T-helper 2 cell treated with Interferon-gamma antibody and Interleukin-4, amounts not matched to agents 5 μg/mL and 100 μg/mL, for 36 hours (primary cell): Measurements from ENCODE around the gene SNIP1.
"Not testable (repeated sequence)": the region's sequence is repeated elsewhere in the genome, so short reads cannot be mapped to it uniquely, and the experiment has no call there.

Experiments used
- DNase-seq: peaks from one replicate; pipeline ENCODE4 v3.0.0; 2021; ENCODE audit warnings: low spot score
- H3K27ac Mint-ChIP-seq: one replicate; pipeline ENCODE4 v1.8.0; 2021; ENCODE audit warnings: mild to moderate bottlenecking, mixed read lengths
- H3K27me3 Mint-ChIP-seq: one replicate; pipeline ENCODE4 v1.8.0; 2021; ENCODE audit warnings: low read depth, mixed read lengths
- H3K36me3 Mint-ChIP-seq: one replicate; pipeline ENCODE4 v1.8.0; 2021; ENCODE audit warnings: low read depth, mixed read lengths
- H3K4me1 Mint-ChIP-seq: one replicate; pipeline ENCODE4 v1.8.0; 2021; ENCODE audit warnings: low read depth, mixed read lengths
- H3K4me3 Mint-ChIP-seq: one replicate; pipeline ENCODE4 v1.8.0; 2022; ENCODE audit warnings: mild to moderate bottlenecking, moderate library complexity, mixed read lengths
- H3K9me3 Mint-ChIP-seq: one replicate; pipeline ENCODE4 v1.8.0; 2021; ENCODE audit warnings: mixed read lengths

SNIP1 gene

DNA sequence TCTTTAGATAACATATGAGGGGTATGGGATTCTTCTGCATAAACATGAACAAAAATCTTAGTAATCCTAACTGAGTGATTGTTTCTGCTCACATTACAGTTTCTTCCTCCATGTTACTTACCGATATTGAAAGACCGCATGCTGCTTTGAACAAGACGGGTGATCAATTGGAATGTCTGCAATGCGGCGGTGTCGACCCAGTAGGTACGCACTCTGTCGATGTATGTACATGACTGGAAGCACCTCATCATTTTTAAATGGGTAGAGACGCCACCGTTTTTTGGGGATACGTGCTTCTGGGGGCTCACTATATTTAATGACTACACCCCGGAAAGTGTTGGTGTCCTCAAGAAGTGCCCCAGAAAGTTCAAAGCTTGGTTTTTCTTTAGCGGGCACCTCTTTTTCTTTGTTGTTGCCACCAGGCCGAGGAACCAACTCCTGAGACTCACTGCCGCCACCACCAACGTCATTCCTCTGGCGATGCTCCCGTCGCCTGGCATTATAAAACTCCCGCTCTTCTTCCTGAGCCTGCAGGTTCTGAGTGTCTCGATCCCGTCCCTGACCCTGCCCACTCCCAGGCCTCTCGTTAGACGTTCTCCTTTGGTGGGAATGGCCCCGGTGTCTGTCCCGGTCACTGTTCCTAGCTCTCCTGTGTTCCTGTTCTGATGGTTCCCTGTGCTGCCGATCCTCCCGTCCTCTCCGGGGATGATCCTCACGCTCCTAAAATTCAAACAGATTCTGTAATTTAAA is 13.9 kb downstream of the SNIP1 start:
- no peak overlapping the region for H3K27ac Mint-ChIP-seq
- H3K4me1 Mint-ChIP-seq, result peaks cover 4% of the 10 kb centered on the region
- no peak overlapping the region for H3K4me3 Mint-ChIP-seq
- H3K9me3 Mint-ChIP-seq, result no peaks in the 10 kb centered on the region
- H3K27me3 Mint-ChIP-seq, result no peaks in the 10 kb centered on the region
- peaks cover 57% of the 10 kb centered on the region for H3K36me3 Mint-ChIP-seq
- DNase-seq, result no peak

DNA sequence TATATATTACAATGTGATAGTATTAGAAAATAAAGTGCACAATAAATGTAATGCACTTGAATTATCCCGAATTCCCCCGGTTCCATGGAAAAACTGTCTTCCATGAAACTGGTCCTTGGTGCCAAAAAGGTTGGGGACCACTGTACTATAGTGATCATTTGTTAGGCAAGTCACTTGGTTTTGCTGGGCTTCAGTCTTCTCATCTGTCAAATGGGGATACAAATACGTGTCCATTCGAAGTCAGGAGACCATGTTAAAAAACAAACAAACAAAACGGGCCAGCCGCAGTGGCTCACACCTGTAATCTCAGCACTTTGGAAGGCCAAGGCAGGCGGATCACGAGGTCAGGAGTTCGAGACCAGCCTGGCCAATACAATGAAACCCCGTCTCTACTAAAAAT is 14.9 kb downstream of the SNIP1 start:
- not testable (repeated sequence) for H3K27me3 Mint-ChIP-seq, H3K4me1 Mint-ChIP-seq, H3K9me3 Mint-ChIP-seq, DNase-seq, H3K27ac Mint-ChIP-seq, H3K4me3 Mint-ChIP-seq
- H3K36me3 Mint-ChIP-seq, result peaks cover 50% of the 10 kb centered on the region

DNA sequence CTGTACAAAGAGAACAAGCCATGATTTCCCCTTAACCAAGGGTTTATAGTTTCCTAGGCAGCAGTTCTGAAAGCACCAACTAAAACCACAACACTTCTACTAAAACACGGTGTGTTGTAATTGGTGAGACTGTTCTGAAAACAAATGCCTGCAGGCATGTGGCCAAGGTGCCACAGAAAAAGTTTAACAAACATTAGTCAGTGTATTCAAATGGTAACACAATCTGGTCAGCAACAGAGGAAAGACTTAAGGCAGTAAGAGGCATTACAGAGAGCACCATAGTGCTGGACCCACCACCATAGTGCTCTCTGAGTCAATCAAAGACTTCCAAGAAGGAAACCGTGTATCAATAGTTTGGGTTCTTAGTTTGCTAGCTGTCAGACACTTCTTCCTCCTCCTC is 16.7 kb downstream of the SNIP1 start:
- Mint-ChIP-seq H3K4me3 (no peak overlapping the region), H3K36me3 (peaks cover 48% of the 10 kb centered on the region), H3K27me3 (no peaks in the 10 kb centered on the region), H3K9me3 (no peaks in the 10 kb centered on the region), H3K4me1 (peaks cover 4% of the 10 kb centered on the region), H3K27ac (no peak overlapping the region)
- no peak for DNase-seq

DNA sequence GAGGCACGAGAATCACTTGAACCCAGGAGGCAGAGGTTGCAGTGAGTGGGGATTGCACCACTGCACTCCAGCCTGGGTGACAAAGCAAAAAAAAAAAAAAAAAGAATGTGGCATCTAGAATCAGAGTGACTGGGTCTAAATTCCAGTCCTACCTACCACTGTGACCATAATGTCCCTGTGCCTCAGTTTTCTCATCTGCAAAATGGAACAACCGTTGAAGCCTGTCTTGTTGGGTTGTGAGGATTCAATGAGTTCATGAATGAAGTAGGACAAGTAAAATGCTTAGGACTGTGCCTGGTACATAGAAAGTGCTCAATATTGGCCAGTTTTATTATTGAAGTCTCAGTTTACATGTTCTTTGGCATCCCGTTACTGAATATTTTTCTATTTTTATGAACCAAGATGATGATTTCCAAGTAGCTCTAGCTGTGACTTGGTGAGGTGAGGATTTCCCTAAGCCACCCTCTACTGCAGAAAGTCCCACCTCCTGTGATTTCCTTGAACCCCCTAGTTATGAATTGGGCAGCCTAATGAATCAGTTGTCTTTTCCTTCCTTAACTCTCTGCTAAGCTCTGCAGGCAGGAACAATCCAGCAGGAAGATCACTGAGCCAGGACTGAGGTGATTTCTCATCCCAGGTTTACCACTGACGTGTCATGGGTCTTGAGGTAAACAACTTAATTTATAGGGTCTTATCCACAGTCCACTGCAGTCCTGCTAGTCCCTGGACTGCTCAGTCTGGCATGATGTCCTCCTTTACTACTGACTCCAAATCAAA is 20.6 kb downstream of the SNIP1 start:
- Mint-ChIP-seq H3K27ac (no peak overlapping the region), H3K4me1 (peaks cover 4% of the 10 kb centered on the region)

DNA sequence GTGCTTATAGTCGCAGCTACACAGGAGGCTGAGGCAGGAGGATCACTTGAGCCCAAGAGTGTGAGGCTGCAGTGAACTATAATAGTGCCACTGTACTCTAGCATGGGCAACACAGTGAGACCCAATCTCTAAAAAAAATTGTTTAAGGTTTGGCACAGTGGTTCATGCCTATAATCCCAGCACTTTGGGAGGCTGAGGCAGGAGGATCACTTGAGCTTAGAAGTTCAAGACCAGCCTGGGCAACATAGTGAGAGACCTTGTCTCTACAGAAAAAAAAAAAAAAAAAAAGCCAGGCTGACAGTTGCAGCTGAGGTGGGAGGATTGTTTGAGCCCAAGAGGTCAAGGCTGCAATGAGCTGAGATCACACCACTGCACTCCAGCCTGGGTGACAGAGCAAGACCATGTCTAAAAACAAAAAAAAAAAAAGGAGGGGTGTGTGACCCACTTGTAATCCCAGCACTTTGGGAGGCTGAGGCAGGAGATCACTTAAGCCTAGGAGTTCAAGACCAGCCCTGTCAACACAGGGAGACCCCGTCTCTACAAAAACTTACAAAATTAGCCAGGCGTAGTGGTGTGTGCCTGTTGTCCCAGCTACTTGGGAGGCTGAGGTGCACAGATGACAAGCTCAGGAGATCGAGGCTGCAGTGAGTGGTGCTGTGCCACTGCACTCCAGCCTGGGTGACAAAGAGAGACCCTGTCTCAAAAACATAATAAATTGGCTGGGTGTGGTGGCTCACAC is 21.5 kb downstream of the SNIP1 start:
- not testable (repeated sequence) for H3K4me3 Mint-ChIP-seq, H3K9me3 Mint-ChIP-seq, H3K27ac Mint-ChIP-seq, H3K27me3 Mint-ChIP-seq, DNase-seq, H3K4me1 Mint-ChIP-seq
- H3K36me3 Mint-ChIP-seq, result peaks cover 20% of the 10 kb centered on the region

More for the DNA sequence above, 20.6 kb downstream of the SNIP1 start:
- Mint-ChIP-seq H3K4me3 (no peak overlapping the region), H3K27me3 (no peaks in the 10 kb centered on the region), H3K9me3 (no peaks in the 10 kb centered on the region), H3K36me3 (peaks cover 29% of the 10 kb centered on the region)
- DNase-seq, result no peak

DNA sequence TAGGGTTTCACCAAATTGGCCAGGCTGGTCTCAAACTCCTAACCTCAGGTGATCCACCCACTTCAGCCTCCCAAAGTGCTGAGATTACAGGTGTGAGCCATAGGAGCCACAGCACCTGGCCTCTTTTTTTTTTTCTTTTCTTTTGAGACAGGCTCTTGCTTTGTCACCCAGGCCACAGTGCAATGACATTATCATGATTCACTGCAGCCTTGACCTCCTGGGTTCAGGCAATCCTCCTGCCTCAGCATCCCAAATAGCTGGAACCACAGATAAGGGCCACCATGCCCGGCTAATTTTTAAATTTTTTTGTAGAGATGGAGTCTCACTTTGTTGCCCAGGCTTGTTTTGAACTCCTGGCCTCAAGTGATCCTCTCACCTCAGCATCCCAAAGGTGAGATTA is 24.2 kb downstream of the SNIP1 start:
- not testable (repeated sequence) for H3K4me3 Mint-ChIP-seq, H3K9me3 Mint-ChIP-seq, DNase-seq, H3K27me3 Mint-ChIP-seq, H3K36me3 Mint-ChIP-seq, H3K4me1 Mint-ChIP-seq, H3K27ac Mint-ChIP-seq

DNA sequence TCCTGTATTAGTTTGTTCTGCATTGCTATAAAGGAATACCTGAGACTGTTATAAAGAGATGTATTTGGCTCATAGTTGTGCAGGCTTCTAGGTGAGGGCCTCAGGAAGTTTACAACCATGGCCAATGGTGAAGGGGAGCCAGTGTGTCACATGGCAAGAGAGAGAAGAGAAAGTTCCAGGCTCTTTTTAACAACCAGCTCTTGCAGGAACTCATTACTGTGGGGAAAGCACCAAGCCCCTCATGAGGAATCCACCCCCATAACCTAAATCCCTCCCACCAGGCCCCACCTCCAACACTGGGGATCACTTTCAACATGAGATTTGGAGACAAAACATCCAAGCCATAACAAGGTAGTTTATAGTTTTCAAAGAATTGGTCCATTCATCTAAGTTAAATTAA is 34.5 kb downstream of the SNIP1 start:
- H3K4me1 Mint-ChIP-seq, result peaks cover 20% of the 10 kb centered on the region
- peak overlapping the region; percentile 79 for H3K4me3 Mint-ChIP-seq
- no peaks in the 10 kb centered on the region for H3K27me3 Mint-ChIP-seq

DNA sequence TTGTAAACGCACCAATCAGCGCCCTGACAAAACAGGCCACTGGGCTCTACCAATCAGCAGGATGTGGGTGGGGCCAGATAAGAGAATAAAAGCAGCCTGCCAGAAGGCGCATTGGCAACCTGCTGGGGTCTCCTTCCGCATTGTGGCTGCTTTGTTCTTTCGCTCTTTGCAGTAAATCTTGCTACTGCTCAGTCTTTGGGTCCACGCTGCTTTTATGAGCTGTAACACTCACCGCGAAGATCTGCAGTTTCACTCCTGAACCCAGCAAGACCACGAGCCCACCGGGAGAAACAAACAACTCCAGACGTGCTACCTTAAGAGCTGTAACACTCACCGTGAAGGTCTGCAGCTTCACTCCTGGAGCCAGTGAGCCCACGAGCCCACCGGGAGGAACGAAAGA is 35.2 kb downstream of the SNIP1 start:
- peak overlapping the region; percentile 79 for H3K4me3 Mint-ChIP-seq
- H3K9me3 Mint-ChIP-seq, H3K27me3 Mint-ChIP-seq, DNase-seq, H3K36me3 Mint-ChIP-seq: not testable (repeated sequence)
- peaks cover 20% of the 10 kb centered on the region for H3K4me1 Mint-ChIP-seq
- H3K27ac Mint-ChIP-seq, result peak overlapping the region; percentile 75

More for the DNA sequence above, 34.5 kb downstream of the SNIP1 start:
- no peak for DNase-seq
- peaks cover 8% of the 10 kb centered on the region for H3K9me3 Mint-ChIP-seq
- peaks cover 4% of the 10 kb centered on the region for H3K36me3 Mint-ChIP-seq
- peak overlapping the region; percentile 63 for H3K27ac Mint-ChIP-seq

DNA sequence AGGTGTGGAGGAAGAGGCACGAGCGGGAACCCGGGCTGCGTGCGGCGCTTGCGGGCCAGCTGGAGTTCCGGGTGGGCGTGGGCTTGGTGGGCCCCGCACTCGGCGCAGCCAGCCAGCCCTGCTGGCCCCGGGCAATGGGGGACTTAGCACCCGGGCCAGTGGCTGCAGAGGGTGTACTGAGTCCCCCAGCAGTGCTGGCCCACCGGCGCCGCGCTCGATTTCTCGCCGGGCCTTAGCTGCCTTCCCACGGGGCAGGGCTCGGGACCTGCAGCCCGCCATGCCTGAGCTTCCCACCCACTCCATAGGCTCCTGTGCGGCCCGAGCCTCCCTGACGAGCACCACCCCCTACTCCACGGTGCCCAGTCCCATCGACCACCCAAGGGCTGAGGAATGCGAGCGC is 35.9 kb downstream of the SNIP1 start:
- DNase-seq, H3K27ac Mint-ChIP-seq, H3K36me3 Mint-ChIP-seq, H3K4me3 Mint-ChIP-seq, H3K9me3 Mint-ChIP-seq, H3K27me3 Mint-ChIP-seq: not testable (repeated sequence)
- peaks cover 24% of the 10 kb centered on the region for H3K4me1 Mint-ChIP-seq

DNA sequence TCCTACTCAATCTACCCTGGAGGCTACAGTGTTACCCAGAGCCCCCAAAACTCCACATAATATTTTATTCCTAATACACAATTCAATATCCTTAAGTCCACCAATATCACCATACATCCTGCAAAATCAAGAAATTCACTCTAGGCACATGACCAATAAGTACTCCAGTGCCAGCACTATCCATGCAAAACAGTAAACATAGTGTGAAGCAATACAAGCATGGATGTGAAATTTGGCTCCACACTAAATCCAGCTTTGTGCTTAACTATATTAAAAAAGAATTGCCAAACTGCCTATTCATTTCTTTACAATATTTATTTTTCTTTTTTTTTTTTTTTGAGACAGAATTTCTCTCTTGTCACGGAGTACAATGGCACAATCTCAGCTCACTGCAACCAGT is 36.5 kb downstream of the SNIP1 start:
- no peak overlapping the region for H3K4me3 Mint-ChIP-seq
- no peaks in the 10 kb centered on the region for H3K27me3 Mint-ChIP-seq
- H3K27ac Mint-ChIP-seq, result no peak overlapping the region
- H3K36me3 Mint-ChIP-seq, result peaks cover 7% of the 10 kb centered on the region
- peaks cover 28% of the 10 kb centered on the region for H3K4me1 Mint-ChIP-seq
- DNase-seq, result no peak
- H3K9me3 Mint-ChIP-seq, result no peaks in the 10 kb centered on the region

DNA sequence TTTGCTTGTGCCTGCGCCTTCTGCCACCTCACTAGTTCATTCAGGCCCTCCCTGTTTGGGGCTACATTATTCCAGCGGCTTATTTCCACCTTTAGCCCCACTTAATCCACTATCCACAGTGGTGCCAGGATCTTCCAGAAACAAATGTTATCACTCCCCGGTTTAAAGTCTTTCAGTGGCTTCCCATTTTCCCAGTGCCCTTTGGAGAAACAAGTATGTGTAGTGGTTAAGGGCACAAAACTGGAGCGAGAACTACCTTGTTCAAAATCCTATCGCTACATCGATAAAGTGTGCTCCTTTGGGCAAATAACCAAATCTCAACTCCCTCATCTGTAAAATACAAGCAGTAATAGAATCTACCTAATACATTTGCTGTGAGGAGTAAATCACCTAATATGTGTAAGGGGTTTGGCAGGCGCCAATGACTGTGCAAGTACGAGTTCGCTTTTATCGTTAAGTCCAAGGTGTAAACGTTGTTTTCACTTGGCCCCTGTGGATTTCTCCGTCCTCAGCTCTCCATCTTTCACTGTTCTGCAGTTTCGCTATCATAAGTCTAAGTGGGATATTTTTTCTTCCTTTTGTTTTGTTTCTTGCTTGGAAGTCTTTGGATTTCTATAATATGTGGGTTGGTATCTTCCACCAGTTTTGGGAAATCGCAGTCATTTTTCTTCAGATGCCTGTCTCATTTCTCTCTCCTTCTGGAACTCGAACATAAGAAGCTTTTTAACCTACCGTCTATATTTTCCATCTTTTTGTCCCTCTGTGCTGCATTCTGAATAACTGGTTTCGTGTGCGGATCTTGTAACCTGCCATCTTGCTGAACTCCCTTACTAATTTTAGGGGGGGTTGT is 38.7 kb downstream of the SNIP1 start:
- Mint-ChIP-seq H3K27me3 (no peaks in the 10 kb centered on the region), H3K27ac (peak overlapping the region; percentile 93), H3K4me1 (peaks cover 39% of the 10 kb centered on the region), H3K4me3 (peak overlapping the region; percentile 91), H3K9me3 (no peaks in the 10 kb centered on the region), H3K36me3 (peaks cover 16% of the 10 kb centered on the region)
- no peak for DNase-seq

DNA sequence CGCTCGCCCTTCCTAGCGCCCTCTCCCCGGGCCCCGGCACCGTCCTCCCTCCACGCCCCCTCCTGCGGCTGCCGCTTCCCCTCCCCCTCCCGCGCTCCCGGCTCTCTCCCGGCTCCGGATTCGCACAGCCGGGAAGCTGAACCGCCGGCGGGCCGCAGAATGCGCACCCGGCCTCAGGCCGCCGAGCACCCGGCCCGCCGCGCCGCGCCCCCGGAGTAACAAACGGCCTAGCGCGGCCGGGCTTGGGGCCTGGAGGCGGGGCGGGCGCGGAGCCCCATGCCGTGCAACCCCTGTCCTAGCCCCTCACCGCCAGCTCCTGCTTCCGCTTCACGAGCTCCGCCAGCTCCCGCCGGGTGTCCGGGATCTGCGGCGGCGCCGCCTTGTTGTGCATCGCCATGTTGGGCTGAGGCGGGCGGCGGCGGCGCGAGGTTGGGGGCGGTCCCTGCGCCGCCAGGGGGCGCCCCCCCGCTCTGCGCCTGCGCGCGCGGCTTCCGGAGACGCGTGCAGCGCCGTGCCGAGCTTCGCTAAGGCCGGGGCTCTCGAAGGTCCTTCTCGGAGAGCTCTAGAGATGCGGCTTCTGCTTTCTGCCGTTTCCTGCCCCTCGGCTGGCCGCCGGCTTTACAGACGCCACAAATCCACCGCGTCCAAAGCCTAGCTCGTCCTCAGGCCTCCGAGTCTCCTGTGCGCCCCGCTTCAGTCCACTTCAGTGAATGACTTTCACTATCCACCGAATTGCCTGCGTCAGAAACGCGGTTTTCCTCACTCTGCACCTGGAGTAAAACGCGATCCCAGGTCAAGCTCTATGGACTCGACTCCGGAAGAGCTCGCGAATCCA is 39.5 kb downstream of the SNIP1 start, which contains the start of gene MEAF6:
Gene MEAF6 (minus strand): TSS at position 417 of the 835 bp plus-strand sequence. CDS start 20 bp downstream, at position 397.
- DNase-seq, result peak; percentile 86
- H3K27me3 Mint-ChIP-seq, result no peaks in the 10 kb centered on the region
- H3K27ac Mint-ChIP-seq, result peak within 1 kb of the TSS; percentile 93
- peaks cover 16% of the 10 kb centered on the region for H3K36me3 Mint-ChIP-seq
- H3K4me1 Mint-ChIP-seq, result peaks cover 37% of the 10 kb centered on the region
- peak within 1 kb of the TSS; percentile 96 for H3K4me3 Mint-ChIP-seq
- H3K9me3 Mint-ChIP-seq, result no peaks in the 10 kb centered on the region
